ENCODE results near the gene PIP5K1B.
A peak's percentile ranks its signal among the peaks of the same experiment; 100 is the strongest.

PIP5K1B gene

GRCh38 chr9:68998385-68998784, 293.3 kb downstream of the PIP5K1B start:
- TF ChIP-seq EZH2phosphoT487 (IDR thresholded peaks at IDR 0.05; ENCODE audit: low read length) (no peak), EZH2 (optimal IDR thresholded peaks at IDR 0.05; ENCODE audit: low read depth, low read length) (no peak)
- TF ChIP-seq, protein P1, sequence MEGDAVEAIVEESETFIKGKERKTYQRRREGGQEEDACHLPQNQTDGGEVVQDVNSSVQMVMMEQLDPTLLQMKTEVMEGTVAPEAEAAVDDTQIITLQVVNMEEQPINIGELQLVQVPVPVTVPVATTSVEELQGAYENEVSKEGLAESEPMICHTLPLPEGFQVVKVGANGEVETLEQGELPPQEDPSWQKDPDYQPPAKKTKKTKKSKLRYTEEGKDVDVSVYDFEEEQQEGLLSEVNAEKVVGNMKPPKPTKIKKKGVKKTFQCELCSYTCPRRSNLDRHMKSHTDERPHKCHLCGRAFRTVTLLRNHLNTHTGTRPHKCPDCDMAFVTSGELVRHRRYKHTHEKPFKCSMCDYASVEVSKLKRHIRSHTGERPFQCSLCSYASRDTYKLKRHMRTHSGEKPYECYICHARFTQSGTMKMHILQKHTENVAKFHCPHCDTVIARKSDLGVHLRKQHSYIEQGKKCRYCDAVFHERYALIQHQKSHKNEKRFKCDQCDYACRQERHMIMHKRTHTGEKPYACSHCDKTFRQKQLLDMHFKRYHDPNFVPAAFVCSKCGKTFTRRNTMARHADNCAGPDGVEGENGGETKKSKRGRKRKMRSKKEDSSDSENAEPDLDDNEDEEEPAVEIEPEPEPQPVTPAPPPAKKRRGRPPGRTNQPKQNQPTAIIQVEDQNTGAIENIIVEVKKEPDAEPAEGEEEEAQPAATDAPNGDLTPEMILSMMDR (IDR thresholded peaks at IDR 0.05; ENCODE audit: low read length) = no peak

GRCh38 chr9:68998812-68999211, 293.8 kb downstream of the PIP5K1B start:
- H2AFZ ChIP-seq (ENCODE audit: low read length) = no peak overlapping the region
- H3K4me2 ChIP-seq (ENCODE audit: low read depth, low read length) = no peak overlapping the region

More at GRCh38 chr9:68998385-68998784, 293.3 kb downstream of the PIP5K1B start:
- Histone ChIP-seq H3K27ac (ENCODE audit: low read length) (no peak overlapping the region), H3K9ac (ENCODE audit: low read length) (no peak overlapping the region), H4K20me1 (ENCODE audit: insufficient read depth, low read length) (no peaks in the 10 kb centered on the region), H3K9me3 (replicated peaks; ENCODE audit: insufficient read depth, low read length) (no peaks in the 10 kb centered on the region), H3F3A (ENCODE audit: insufficient read depth, low read length) (no peaks in the 10 kb centered on the region), H3K4me2 (ENCODE audit: low read depth, low read length) (no peak overlapping the region), H3K4me1 (ENCODE audit: low read length) (peaks cover 5% of the 10 kb centered on the region; the same call in 1 of the 2 replicates), H3K4me3 (ENCODE audit: low read length) (no peak overlapping the region), H3K27me3 (replicated peaks; ENCODE audit: insufficient read depth, low read length) (no peaks in the 10 kb centered on the region), H3K9me2 (replicated peaks; ENCODE audit: insufficient read depth, low read length) (no peaks in the 10 kb centered on the region), H2AFZ (ENCODE audit: low read length) (no peak overlapping the region), H3K36me3 (replicated peaks; ENCODE audit: insufficient read depth, low read length) (no peaks in the 10 kb centered on the region), H3K79me2 (ENCODE audit: low read length) (no peaks in the 10 kb centered on the region)
- no peak for DNase-seq

GRCh38 chr9:68999393-69000105, 294.5 kb downstream of the PIP5K1B start:
- DNase-seq = peak; percentile 82
- H3K4me1 ChIP-seq (ENCODE audit: low read length) = peaks cover 5% of the 10 kb centered on the region; the same call in 1 of the 2 replicates
- no peak overlapping the region for H3K27ac ChIP-seq (ENCODE audit: low read length)
- no peaks in the 10 kb centered on the region for H3F3A ChIP-seq (ENCODE audit: insufficient read depth, low read length)
- no peak for TF ChIP-seq EZH2 (optimal IDR thresholded peaks at IDR 0.05; ENCODE audit: low read depth, low read length)
- TF ChIP-seq, protein P1 (IDR thresholded peaks at IDR 0.05; ENCODE audit: low read length) = peak; percentile 93
- no peak for TF ChIP-seq EZH2phosphoT487 (IDR thresholded peaks at IDR 0.05; ENCODE audit: low read length)
- no peak overlapping the region for H2AFZ ChIP-seq (ENCODE audit: low read length)
- H3K27me3 ChIP-seq (replicated peaks; ENCODE audit: insufficient read depth, low read length) = no peaks in the 10 kb centered on the region
- no peaks in the 10 kb centered on the region for H3K9me3 ChIP-seq (replicated peaks; ENCODE audit: insufficient read depth, low read length)
- H4K20me1 ChIP-seq (ENCODE audit: insufficient read depth, low read length) = no peaks in the 10 kb centered on the region
- no peaks in the 10 kb centered on the region for H3K79me2 ChIP-seq (ENCODE audit: low read length)
- H3K4me2 ChIP-seq (ENCODE audit: low read depth, low read length) = no peak overlapping the region
- no peak overlapping the region for H3K9ac ChIP-seq (ENCODE audit: low read length)
- no peak overlapping the region for H3K4me3 ChIP-seq (ENCODE audit: low read length)
- no peaks in the 10 kb centered on the region for H3K36me3 ChIP-seq (replicated peaks; ENCODE audit: insufficient read depth, low read length)
- H3K9me2 ChIP-seq (replicated peaks; ENCODE audit: insufficient read depth, low read length) = no peaks in the 10 kb centered on the region

More at GRCh38 chr9:68998812-68999211, 293.8 kb downstream of the PIP5K1B start:
- TF ChIP-seq EZH2phosphoT487 (IDR thresholded peaks at IDR 0.05; ENCODE audit: low read length) (no peak), EZH2 (optimal IDR thresholded peaks at IDR 0.05; ENCODE audit: low read depth, low read length) (no peak)
- TF ChIP-seq, protein P1 (IDR thresholded peaks at IDR 0.05; ENCODE audit: low read length) = no peak
- no peaks in the 10 kb centered on the region for H3K79me2 ChIP-seq (ENCODE audit: low read length)
- H3K9me3 ChIP-seq (replicated peaks; ENCODE audit: insufficient read depth, low read length) = no peaks in the 10 kb centered on the region
- no peaks in the 10 kb centered on the region for H3F3A ChIP-seq (ENCODE audit: insufficient read depth, low read length)
- H3K4me3 ChIP-seq (ENCODE audit: low read length) = no peak overlapping the region
- no peak overlapping the region for H3K27ac ChIP-seq (ENCODE audit: low read length)
- no peaks in the 10 kb centered on the region for H3K9me2 ChIP-seq (replicated peaks; ENCODE audit: insufficient read depth, low read length)
- H4K20me1 ChIP-seq (ENCODE audit: insufficient read depth, low read length) = no peaks in the 10 kb centered on the region
- no peak overlapping the region for H3K9ac ChIP-seq (ENCODE audit: low read length)
- no peaks in the 10 kb centered on the region for H3K36me3 ChIP-seq (replicated peaks; ENCODE audit: insufficient read depth, low read length)
- no peak for DNase-seq
- no peaks in the 10 kb centered on the region for H3K27me3 ChIP-seq (replicated peaks; ENCODE audit: insufficient read depth, low read length)
- peaks cover 5% of the 10 kb centered on the region; the same call in 1 of the 2 replicates for H3K4me1 ChIP-seq (ENCODE audit: low read length)

Data from MM.1S (cell line).